Panc1 (cell line): ENCODE data around the gene CCDC83. TPM values are rescaled to one million over a fixed set of nuclear protein-coding genes. Genes with fewer than 3 reads are reported as not detected.

Source experiments
- ATAC-seq: fragments of 200-7000 bp; cut with Tn5 transposase; 2 replicates; pipeline ENCODE4 v1.9.1; 2020; ENCODE audit warnings: mild to moderate bottlenecking, moderate library complexity
- BruUV-seq: library from RNA; stranded (reverse); fragments of 400-500 nt; replicated peaks from 2 replicates; lab custom pipeline; 2021; lab: Mats Ljungman, UMichigan
- CTCF ChIA-PET: fragments of 300-600 bp; sonication (Branson Sonifier 250); formaldehyde crosslinking; loops from one replicate; lab custom pipeline; 2022; ENCODE audit warnings: antibody characterized with exemption; lab: Charles Lee
- POLR2A ChIA-PET: fragments of 300-600 bp; sonication (Branson Sonifier 250); formaldehyde crosslinking; loops from one replicate; lab custom pipeline; 2022; ENCODE audit warnings: antibody characterized with exemption; lab: Charles Lee
- DNase-seq: peaks from one replicate; pipeline ENCODE4 v3.0.0-alpha.2; 2010; ENCODE audit warnings: low read depth, low spot score
- H3K27ac ChIP-seq: 2 replicates; pipeline ENCODE4 v1.5.1; 2011; ENCODE audit warnings: mild to moderate bottlenecking, low read length, inconsistent platforms
- H3K27me3 ChIP-seq: fragments of 200-500 bp; sonication (Bioruptor generic); 2 replicates; pipeline ENCODE4 v1.6.0; 2014; ENCODE audit warnings: low read length, inconsistent platforms; ENCODE audit not compliant: control insufficient read depth, insufficient read depth
- H3K36me3 ChIP-seq: fragments of 200-500 bp; sonication (Bioruptor generic); 2 replicates; pipeline ENCODE4 v1.5.1; 2014; ENCODE audit warnings: inconsistent platforms, mild to moderate bottlenecking, low read length, moderate library complexity; ENCODE audit not compliant: control insufficient read depth, insufficient read depth
- H3K4me1 ChIP-seq: 2 replicates; pipeline ENCODE4 v1.5.1; 2011; ENCODE audit warnings: inconsistent platforms, mild to moderate bottlenecking, low read length, moderate library complexity; ENCODE audit not compliant: control insufficient read depth, insufficient read depth
- H3K4me3 ChIP-seq, 2 experiments: 2 replicates each; pipeline ENCODE4 v1.5.1; 2011 to 2012; ENCODE audit warnings: low read depth in 2 of 2, low read length in 2 of 2, mild to moderate bottlenecking in 2 of 2, inconsistent platforms in 1 of 2, moderate library complexity in 1 of 2
- H3K9me3 ChIP-seq: fragments of 200-500 bp; sonication (Bioruptor generic); 2 replicates; pipeline ENCODE4 v1.5.1; 2014; ENCODE audit warnings: low read depth, mild to moderate bottlenecking, inconsistent platforms, low read length, moderate library complexity; ENCODE audit not compliant: control insufficient read depth, insufficient read depth
- POLR2AphosphoS5 ChIP-seq: IDR thresholded peaks from 2 replicates; pipeline ENCODE4 v1.6.1; 2012; ENCODE audit warnings: mild to moderate bottlenecking, low read depth, low read length, moderate library complexity
- SIN3A ChIP-seq: IDR thresholded peaks from 2 replicates; pipeline ENCODE4 v1.6.1; 2012; ENCODE audit warnings: low read depth, mild to moderate bottlenecking, low read length, moderate library complexity, borderline replicate concordance; ENCODE audit not compliant: insufficient read depth
- TCF7L2 ChIP-seq: IDR thresholded peaks from 2 replicates; pipeline ENCODE4 v1.6.1; 2011; ENCODE audit warnings: mild to moderate bottlenecking, low read depth, low read length, inconsistent platforms
- in situ Hi-C: cut with HindIII; loops from 2 replicates; pipeline ENCODE4 v1.10.0; 2016; ENCODE audit warnings: low sequenced_read_pairs, low pct_unique_long_range_greater_than_20kb
- intact Hi-C: fragments of 100-400 bp; cut with micrococcal nuclease; formaldehyde crosslinking; loops from one replicate; pipeline ENCODE4 v1.10.0; 2022; ENCODE audit not compliant: unreplicated experiment
- total RNA-seq: library from RNA; stranded (reverse); gene quantifications from one replicate; pipeline ENCODE4 v1.2.1, GENCODE V29; 2021; ENCODE audit not compliant: unreplicated experiment
- TF ChIP-seq, protein P1 (sequence below), 2 experiments: IDR thresholded peaks; 2 replicates each; pipeline ENCODE4 v1.6.1; 2011 to 2012; ENCODE audit warnings: low read depth in 2 of 2, control low read depth in 1 of 2, low read length in 1 of 2, mild to moderate bottlenecking in 1 of 2, moderate library complexity in 1 of 2; ENCODE audit not compliant: insufficient read depth in 1 of 2
- TF ChIP-seq, protein P2 (sequence below): fragments of 450-650 bp; IDR thresholded peaks from 2 replicates; pipeline ENCODE4 v1.5.1; 2017; ENCODE audit warnings: mild to moderate bottlenecking

CCDC83 gene
- total RNA-seq, 1 experiment from 2014 or later, result not detected

- ChIA-PET POLR2A (no interaction called here), CTCF (no interaction called here)
- in situ Hi-C loops (no loop called here), intact Hi-C loops (no loop called here)
- H3K27me3 ChIP-seq, result peaks cover 4% of the 10 kb centered on the region; the same call in 1 of the 2 replicates
- ATAC-seq (no peak), DNase-seq (no peak)
- H3K4me1 ChIP-seq, result no peaks in the 10 kb centered on the region
- H3K36me3 ChIP-seq, result no peaks in the 10 kb centered on the region
- no peak for TF ChIP-seq POLR2AphosphoS5
- TF ChIP-seq, protein P1, sequence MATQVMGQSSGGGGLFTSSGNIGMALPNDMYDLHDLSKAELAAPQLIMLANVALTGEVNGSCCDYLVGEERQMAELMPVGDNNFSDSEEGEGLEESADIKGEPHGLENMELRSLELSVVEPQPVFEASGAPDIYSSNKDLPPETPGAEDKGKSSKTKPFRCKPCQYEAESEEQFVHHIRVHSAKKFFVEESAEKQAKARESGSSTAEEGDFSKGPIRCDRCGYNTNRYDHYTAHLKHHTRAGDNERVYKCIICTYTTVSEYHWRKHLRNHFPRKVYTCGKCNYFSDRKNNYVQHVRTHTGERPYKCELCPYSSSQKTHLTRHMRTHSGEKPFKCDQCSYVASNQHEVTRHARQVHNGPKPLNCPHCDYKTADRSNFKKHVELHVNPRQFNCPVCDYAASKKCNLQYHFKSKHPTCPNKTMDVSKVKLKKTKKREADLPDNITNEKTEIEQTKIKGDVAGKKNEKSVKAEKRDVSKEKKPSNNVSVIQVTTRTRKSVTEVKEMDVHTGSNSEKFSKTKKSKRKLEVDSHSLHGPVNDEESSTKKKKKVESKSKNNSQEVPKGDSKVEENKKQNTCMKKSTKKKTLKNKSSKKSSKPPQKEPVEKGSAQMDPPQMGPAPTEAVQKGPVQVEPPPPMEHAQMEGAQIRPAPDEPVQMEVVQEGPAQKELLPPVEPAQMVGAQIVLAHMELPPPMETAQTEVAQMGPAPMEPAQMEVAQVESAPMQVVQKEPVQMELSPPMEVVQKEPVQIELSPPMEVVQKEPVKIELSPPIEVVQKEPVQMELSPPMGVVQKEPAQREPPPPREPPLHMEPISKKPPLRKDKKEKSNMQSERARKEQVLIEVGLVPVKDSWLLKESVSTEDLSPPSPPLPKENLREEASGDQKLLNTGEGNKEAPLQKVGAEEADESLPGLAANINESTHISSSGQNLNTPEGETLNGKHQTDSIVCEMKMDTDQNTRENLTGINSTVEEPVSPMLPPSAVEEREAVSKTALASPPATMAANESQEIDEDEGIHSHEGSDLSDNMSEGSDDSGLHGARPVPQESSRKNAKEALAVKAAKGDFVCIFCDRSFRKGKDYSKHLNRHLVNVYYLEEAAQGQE (IDR thresholded peaks at IDR 0.05; ENCODE audit: insufficient read depth in 1 of 2, low read depth in 2 of 2, low read length in 1 of 2), result no peak
- no peak for TF ChIP-seq TCF7L2
- TF ChIP-seq, protein P2, sequence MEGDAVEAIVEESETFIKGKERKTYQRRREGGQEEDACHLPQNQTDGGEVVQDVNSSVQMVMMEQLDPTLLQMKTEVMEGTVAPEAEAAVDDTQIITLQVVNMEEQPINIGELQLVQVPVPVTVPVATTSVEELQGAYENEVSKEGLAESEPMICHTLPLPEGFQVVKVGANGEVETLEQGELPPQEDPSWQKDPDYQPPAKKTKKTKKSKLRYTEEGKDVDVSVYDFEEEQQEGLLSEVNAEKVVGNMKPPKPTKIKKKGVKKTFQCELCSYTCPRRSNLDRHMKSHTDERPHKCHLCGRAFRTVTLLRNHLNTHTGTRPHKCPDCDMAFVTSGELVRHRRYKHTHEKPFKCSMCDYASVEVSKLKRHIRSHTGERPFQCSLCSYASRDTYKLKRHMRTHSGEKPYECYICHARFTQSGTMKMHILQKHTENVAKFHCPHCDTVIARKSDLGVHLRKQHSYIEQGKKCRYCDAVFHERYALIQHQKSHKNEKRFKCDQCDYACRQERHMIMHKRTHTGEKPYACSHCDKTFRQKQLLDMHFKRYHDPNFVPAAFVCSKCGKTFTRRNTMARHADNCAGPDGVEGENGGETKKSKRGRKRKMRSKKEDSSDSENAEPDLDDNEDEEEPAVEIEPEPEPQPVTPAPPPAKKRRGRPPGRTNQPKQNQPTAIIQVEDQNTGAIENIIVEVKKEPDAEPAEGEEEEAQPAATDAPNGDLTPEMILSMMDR, result no peak
- TF ChIP-seq SIN3A, result no peak
- no peaks in the 10 kb centered on the region for H3K9me3 ChIP-seq
- no TSS peak for BruUV-seq
- no peak overlapping the region for H3K4me3 ChIP-seq
- H3K27ac ChIP-seq, result no peak overlapping the region
Observed at GRCh38 chr11:85918910-85919794, 64.0 kb downstream of the CCDC83 start.

- intact Hi-C loops (no loop called here), in situ Hi-C loops (no loop called here)
- ATAC-seq, result no peak
- CTCF ChIA-PET, result interaction anchor here (0.6 to 0.7 kb wide), 2 partner anchors 159 to 558 kb away, joined by 3 to 6 read pairs; no protein-coding TSS in a partner anchor
- no TSS peak for BruUV-seq
- no peaks in the 10 kb centered on the region for H3K9me3 ChIP-seq
- H3K36me3 ChIP-seq, result no peaks in the 10 kb centered on the region
- H3K4me3 ChIP-seq, result no peak overlapping the region
- peaks cover 4% of the 10 kb centered on the region; the same call in 1 of the 2 replicates for H3K27me3 ChIP-seq
- POLR2A ChIA-PET, result interaction anchor here (0.5 kb wide), 1 partner anchor 200 kb away, joined by 9 read pairs; no protein-coding TSS in a partner anchor
- H3K4me1 ChIP-seq, result no peaks in the 10 kb centered on the region
- DNase-seq, result no peak
- H3K27ac ChIP-seq, result no peak overlapping the region
- TF ChIP-seq, protein P2, result no peak
- TF ChIP-seq POLR2AphosphoS5 (no peak), SIN3A (no peak), TCF7L2 (no peak)
- TF ChIP-seq, protein P1 (IDR thresholded peaks at IDR 0.05; ENCODE audit: insufficient read depth in 1 of 2, low read depth in 2 of 2, low read length in 1 of 2), result no peak
Observed at GRCh38 chr11:85922367-85922766, 67.2 kb downstream of the CCDC83 start.
